ENCODE results near the gene CENPM.

DNA sequence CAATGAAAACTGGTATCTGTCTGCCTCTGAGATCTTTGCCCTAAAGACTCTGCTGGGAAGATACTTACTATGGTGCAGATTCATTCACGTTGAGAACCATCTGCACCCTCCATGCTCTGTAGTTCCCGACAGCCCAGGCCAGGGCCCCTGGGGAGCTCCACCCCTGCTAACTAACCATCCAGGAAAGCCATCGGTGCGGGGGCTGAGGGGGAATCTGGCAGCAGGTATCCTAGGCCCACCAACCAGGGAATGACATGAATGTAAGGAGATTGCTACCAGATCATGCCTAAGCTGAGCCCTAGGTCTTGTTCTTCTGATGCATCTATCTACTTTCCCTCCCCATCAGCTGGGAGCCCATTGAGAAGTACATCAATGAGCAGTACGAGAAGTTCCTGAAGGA, 40.3 kb upstream of the CENPM start:
- no peak for TF ChIP-seq POLR2A (IDR thresholded peaks at IDR 0.05)
- TF ChIP-seq, protein P1, sequence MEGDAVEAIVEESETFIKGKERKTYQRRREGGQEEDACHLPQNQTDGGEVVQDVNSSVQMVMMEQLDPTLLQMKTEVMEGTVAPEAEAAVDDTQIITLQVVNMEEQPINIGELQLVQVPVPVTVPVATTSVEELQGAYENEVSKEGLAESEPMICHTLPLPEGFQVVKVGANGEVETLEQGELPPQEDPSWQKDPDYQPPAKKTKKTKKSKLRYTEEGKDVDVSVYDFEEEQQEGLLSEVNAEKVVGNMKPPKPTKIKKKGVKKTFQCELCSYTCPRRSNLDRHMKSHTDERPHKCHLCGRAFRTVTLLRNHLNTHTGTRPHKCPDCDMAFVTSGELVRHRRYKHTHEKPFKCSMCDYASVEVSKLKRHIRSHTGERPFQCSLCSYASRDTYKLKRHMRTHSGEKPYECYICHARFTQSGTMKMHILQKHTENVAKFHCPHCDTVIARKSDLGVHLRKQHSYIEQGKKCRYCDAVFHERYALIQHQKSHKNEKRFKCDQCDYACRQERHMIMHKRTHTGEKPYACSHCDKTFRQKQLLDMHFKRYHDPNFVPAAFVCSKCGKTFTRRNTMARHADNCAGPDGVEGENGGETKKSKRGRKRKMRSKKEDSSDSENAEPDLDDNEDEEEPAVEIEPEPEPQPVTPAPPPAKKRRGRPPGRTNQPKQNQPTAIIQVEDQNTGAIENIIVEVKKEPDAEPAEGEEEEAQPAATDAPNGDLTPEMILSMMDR (IDR thresholded peaks at IDR 0.05): no peak

Data from uterus (tissue), 2 donors.